ENCODE results near the gene INTS7.

INTS7 gene

DNA sequence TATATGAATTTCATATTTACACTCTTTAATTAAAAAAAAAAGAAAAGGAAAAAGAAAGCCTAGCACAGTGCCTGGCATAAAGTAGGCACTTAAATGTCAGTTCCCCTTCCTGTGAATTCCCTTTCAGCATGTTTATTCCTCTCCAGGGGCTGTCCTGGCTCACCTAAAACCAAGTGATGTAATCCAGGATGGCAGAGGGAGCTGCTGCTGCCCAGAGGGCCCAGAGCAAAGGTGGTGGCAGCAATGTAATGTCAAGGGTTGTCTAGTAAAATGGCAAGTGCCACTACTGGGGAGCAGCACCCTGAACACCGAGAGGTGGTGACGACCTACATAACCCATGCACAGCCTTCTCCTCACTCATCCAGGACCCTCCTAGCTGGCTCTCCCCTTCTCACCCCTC lies 126.4 kb downstream of the INTS7 start:
- no peak for DNase-seq (ENCODE audit: low read depth)

DNA sequence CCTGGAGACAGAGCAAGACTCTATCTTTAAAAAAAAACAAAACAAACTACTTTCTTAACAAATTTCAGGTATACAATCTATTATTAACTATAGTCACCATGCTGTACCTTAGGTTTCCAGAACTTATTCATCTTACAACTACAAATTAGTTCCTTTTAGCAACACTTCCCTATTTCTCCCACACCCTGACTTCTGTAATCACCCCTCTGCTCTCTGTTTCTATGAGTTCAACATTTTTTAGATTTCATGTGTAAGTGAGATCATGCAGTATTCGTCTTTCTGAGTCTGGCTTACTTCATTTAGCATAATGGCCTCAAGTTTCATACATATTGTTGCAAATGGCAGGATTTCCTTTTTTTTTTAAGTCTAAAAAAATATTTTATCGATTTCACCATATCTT lies 126.9 kb downstream of the INTS7 start:
- DNase-seq (ENCODE audit: low read depth), result no peak

DNA sequence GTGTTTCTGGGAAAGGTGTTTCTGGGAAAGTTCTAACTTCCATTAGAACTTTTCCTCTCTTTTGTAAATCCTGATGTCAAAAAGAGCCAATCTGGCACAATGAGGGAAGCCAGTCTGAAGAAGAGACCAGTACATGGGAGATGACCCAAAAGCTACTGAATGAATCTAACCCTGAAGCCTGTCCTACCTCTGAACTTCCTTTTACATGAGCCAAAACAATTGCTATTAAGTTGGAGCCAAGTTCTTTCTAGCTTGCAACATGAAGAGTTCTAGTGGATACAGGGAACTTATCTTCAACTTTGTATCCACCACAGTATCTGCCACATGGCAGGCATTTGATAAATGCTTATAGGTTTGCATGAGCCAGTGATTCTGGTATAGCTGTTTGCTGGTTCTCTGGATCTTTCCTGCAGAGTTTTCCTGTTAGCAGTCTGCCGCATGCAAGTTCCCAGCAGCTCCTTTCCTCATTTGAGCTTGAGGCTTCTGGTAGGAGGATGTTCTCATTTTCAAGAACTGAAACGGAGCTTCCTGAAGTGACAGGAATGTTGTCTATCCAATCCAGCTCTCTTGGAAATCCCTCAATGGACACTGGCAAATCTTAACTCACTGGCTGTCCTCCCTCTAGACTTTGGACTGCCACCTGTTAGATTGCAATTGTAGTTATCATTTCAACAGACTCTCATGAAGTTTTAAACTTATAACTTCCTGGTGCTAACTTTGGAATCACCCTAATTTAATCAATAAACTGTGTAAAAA lies 131.7 kb downstream of the INTS7 start:
- no peak for DNase-seq (ENCODE audit: low read depth)

DNA sequence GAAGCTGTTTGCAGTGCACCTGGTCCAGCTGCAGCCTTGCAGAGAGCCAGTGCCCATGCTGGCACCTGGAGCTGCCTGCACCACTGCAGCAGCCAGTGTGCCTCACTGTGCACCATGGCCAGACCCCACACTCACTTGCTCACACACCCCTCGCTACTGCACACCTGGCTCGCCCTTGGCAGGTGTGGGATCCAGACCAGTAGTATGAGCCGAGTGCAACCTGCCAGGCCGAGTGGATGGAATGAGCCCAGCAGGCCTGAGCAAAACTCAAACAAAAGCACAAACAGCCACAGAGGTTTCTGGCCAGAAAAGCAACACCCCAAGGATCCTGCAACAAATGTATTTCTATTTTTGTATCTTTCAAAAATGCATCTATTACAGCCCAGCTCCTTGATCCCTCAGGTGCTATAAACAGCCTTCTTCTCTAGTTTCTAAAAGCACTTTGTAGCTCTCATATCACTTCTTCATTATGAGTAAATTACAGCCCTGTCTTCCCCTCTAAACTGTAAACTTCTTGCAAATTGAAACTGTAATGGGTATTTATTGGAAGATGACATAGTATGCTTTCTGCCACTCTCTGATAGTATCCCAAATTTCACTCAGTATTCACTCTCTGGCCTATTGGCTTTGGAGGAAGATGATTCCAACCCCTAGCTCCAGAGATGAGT lies 132.6 kb downstream of the INTS7 start:
- no peak for DNase-seq (ENCODE audit: low read depth)

DNA sequence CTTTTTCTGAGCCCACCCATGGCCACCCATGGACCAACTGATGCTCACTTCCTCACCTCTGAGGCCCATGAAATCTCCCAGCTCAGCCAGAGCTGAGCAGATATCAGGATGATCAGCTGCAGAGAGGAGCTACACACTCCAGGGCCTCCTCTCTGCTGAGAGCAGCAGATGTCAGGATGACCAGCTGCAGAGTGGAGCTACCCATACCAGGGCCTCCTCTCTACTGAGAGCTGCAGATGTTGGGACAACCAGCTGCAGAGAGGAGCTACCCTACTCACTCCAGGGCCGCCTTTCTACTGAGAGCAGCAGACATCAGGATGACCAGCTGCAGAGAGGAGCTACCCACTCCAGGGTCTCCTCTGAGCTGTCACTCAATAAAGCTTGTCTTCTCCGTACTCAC lies 133.4 kb downstream of the INTS7 start:
- no peak for DNase-seq (ENCODE audit: low read depth)

DNA sequence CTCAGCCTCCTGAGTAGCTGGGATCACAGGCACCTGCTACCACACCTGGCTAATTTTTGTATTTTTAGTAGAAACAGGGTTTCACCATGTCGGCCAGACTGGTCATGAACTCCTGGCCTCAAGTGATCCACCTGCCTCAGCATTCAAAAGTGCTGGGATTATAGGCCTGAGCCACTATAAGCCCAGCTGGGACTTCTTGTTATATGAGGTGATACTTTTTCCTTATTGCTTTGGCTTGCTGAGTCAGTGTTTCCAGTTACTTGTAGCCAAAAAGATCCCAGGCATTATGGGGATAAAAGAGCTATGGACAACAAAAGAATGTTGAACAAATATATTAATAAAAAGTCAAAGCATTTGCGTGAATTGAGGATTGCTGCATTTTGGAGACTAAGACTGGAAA lies 134.9 kb downstream of the INTS7 start:
- DNase-seq (ENCODE audit: low read depth), result no peak

DNA sequence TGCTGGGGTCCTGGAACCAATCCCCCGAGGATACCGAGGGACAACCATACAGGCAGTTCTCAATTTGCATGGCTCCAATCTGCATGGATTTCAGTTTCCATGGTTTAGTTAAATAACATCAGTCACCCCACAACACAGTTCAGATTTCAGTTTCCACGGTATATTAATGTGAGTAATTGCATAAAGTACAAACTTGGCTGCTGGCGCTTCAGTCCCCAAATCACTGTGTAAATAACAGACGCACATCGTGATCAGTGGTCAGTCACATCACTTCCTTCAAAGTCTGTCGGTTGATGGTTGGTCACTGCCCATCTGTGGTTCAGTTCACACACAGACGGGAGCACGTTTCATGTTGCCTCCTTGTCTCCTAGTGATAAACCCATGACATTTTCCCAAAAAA lies 138.4 kb downstream of the INTS7 start:
- no peak for DNase-seq (ENCODE audit: low read depth)

DNA sequence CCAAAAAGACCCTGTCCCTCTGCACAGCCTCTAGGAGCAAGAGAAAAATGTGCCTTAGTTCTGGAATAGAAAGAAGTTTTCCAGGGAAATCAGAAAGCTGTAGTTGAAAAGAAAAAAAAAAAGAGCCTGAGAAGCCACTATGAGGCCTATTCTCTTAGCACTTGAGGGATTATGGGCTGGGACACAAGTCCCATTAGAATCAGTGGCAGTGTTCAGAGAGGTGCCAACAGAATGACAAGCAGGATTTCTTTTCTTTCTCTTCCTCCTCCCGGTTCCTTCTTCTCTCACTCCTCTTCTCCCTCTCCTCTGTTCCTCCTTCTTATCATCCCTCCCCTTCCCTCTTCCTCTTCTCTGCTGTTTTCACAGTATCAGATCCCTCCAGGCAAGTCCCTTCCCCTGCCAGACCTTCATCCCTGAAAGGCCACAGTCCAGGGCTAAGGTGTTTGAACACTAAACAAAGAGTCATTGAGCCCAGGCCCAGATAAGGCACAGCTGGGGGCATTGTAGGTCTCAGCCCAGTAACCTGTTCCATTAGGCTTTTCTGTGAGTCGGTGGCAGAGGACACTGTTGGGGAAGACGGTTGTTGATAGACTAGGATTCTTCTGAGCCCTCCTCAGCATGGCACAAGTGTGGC lies 140.1 kb downstream of the INTS7 start:
- no peak for DNase-seq (ENCODE audit: low read depth)

DNA sequence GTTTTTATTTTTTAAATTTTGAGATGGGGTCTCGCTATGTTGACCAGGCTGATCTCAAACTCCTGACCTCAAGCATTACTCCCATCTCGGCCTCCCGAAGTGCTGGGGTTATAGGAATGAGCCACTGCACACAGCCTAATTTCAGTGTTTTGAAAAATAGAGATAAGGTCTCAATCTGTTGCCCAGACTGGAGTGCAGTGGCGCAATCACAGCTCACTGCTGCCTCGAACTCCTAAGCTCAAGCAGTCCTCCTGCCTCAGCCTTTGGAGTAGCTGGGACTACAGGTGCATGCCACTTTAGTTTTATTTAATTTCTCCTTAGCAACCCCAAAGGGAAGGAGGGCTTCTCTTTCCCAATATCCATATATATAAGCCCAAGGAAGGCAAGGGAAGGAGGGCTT lies 141.0 kb downstream of the INTS7 start:
- DNase-seq (ENCODE audit: low read depth), result no peak

DNA sequence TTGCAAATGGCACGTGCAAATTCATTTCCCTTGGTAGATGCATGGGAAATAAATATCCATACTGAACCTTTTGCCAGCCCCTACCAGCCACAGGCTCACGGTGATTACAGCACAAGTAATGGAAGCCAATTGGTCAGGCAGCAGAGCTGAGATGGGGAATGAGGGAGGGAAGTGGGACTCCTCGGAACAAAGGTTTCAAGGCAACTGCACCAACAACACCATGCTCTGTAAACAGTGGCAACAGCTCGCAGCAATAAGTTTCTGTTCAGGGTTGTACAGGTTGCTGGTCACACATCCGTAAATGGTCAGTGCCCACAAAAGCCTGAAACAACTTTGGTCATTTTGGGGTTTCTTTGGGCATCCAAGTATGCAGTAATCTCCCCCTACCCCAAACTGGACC lies 142.1 kb downstream of the INTS7 start:
- no peak for DNase-seq (ENCODE audit: low read depth)

DNA sequence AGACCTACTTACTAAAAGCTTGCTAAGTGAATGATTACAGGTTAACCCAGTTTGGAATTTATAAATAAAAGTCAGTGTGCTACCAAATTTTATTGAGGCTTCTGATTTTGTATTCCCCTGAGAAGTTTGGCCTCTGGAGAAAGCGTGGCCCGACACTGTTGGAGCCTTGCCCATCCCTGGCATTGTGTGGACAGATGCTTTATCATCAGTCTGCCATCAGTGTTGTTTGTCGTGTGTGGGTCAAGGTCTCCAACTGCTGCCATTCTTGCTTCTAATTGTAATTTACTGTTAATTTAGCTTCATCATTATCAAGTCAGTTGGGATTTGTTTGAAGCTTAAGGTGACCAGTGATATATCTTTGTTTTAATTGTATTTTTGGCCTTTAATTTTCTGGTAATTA lies 142.8 kb downstream of the INTS7 start:
- no peak for DNase-seq (ENCODE audit: low read depth)

DNA sequence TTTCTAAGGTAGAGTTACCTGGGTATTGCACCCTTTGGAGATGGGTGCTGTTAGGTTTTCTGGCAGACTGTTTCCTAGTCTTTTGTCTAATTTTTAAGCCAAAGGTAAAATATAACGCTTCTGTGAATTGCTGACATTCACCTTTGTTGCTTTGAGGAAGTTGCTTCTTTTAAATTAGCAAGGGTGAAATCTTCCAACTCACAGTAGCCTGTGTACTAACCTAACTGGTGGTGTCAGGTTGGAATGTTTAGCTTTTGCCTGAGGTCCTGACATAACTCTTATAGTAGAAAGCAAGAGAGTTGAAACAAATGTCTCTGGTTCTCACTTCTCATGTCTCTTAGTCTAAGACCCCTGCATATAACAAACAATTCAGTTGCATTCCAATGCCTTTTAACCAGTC lies 143.6 kb downstream of the INTS7 start:
- DNase-seq (ENCODE audit: low read depth), result no peak

Measured in amniotic epithelial cell (primary cell).